22Rv1 (cell line): ENCODE measurements around the gene CNTNAP2.

Experiments
- H3K27ac ChIP-seq: fragments of 450-650 bp; 2 replicates; pipeline ENCODE4 v1.5.1; 2017
- ZFX ChIP-seq: fragments of 450-650 bp; IDR thresholded peaks from 2 replicates; pipeline ENCODE4 v1.6.1; 2017; ENCODE audit warnings: antibody characterized with exemption, borderline replicate concordance
- TF ChIP-seq, protein P1 (sequence below): fragments of 450-650 bp; IDR thresholded peaks from 2 replicates; pipeline ENCODE4 v1.5.1; 2017; ENCODE audit warnings: mild to moderate bottlenecking

CNTNAP2 gene

DNA sequence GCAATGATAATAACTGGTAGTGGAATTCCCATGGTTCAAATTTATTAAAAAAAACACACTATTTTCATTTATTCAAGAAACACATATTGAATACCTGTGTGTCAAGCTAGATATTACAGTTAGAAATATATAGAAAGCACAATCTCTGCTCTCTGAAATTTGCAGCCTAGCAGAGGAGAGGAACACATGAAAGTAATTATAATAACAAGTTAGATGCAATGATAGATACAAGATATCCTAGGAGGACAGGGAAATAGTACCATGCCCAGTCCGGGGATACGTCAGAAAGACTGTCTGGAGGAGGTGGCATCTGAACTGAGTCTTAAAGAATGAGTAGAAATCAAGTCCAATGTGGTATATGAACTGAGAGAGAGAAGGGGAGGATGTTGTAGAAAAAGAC, 1988.3 kb downstream of the CNTNAP2 start:
- H3K27ac ChIP-seq = no peak overlapping the region
- no peak for TF ChIP-seq ZFX
- TF ChIP-seq, protein P1, sequence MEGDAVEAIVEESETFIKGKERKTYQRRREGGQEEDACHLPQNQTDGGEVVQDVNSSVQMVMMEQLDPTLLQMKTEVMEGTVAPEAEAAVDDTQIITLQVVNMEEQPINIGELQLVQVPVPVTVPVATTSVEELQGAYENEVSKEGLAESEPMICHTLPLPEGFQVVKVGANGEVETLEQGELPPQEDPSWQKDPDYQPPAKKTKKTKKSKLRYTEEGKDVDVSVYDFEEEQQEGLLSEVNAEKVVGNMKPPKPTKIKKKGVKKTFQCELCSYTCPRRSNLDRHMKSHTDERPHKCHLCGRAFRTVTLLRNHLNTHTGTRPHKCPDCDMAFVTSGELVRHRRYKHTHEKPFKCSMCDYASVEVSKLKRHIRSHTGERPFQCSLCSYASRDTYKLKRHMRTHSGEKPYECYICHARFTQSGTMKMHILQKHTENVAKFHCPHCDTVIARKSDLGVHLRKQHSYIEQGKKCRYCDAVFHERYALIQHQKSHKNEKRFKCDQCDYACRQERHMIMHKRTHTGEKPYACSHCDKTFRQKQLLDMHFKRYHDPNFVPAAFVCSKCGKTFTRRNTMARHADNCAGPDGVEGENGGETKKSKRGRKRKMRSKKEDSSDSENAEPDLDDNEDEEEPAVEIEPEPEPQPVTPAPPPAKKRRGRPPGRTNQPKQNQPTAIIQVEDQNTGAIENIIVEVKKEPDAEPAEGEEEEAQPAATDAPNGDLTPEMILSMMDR = no peak

DNA sequence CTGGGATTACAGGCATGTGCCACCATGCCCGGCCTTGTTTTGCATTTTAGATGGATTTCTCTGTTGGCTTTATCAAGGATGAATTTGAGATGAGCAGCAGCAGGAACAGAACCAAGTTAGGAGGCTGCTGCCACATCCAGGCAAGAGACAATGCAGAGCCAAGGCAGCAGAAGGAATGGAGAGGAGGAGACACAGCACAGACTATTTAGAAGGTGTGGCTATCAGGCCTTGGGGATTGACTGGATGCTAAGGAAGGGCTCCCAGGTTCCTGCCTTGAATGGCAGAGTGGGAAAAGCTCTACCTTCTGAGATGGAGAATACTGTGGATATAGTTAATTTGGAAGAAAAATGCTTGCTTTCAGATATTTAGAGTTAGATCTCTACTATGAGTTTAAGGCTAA, 1989.3 kb downstream of the CNTNAP2 start:
- no peak for TF ChIP-seq ZFX
- TF ChIP-seq, protein P1 = no peak
- no peak overlapping the region for H3K27ac ChIP-seq

DNA sequence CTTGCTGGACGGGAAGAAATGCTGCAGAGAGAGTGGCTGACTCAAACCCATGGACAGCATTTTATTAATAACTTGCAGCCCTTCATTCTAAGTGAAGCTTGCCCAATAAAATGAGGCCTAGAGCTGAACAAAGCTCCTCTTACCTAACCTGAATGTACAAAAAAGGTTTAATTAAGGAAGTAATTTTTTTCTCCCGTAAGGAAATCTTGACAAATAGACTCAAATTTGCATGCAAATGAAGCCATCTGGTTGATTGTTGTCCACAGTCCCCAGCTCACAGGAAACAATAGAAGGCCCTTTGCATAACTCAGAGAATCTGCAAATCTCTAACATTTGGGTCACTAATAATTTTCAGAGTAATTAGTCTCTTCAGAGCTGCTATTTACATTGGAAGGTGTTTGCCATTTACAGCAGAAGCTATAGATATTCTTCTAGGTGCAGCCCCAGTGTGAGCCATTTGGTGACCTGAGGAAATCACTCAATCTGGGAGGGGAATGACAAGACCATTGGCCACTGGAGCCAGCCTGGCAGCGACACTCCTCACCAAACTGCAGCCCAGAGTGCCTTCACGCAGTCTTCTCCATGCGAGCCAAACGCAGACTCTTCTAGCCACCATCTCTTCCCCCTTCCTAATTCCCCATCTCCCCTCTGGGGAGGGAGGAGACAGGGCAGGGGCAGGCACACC, 1991.0 kb downstream of the CNTNAP2 start:
- no peak overlapping the region for H3K27ac ChIP-seq
- TF ChIP-seq ZFX = no peak
- TF ChIP-seq, protein P1 = no peak

DNA sequence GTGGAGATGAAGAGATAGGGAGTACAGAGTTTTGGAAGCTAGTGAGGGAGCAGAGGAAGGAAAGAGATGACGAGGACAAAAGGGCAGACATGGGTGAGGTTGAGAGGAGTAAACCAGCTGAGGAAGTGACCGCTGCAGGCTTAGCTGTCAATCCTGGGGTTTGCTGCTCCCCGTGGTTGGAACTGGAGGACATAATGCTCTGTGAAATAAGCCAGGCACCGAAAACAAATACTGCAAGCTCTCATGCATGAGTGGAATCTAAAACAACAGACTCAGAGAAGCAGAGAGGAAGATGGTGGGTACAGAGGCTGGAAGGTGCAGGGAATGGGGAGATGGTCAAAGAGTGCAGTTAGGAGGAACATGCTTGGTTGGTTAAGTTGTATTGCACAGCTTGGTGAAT, 1991.8 kb downstream of the CNTNAP2 start:
- H3K27ac ChIP-seq = no peak overlapping the region
- TF ChIP-seq, protein P1 = no peak
- no peak for TF ChIP-seq ZFX

DNA sequence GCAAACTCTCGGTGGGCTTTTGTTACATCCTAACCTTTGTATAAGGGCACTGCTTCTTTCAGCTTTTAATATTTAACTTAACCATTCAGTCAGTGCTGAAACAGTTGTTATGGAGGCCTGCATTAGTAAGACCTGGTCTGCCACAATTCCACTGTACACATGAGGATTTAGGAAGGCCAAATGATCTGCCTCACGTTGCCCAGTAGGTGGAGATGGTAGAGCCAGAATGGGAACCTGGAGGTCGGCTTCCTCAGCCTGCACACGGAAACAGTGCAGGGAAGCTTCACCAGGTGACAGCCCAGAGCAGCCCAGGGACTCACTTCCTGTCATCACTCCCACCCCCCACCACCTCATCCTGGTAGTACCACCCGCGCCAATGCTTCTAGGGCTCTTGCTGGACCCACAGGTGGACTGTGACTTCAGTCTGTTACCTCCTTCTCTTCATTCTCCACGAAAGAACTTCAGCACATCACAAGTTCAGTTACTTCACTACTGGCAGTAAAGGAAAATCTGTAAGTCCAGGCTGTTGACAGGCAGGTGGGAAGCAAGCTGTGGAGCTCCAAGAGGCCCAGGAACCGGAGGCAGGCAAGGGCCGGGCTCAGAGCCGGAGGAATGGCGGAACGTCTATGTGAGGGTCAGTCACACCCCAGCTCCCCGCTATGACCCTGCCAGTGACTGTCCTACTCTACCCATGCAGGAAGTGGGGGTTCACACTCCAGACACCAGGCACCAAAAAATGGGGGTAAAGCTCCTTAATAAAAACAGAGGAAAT, 1993.7 kb downstream of the CNTNAP2 start:
- no peak for TF ChIP-seq ZFX
- TF ChIP-seq, protein P1 = peak; percentile 41
- no peak overlapping the region for H3K27ac ChIP-seq

DNA sequence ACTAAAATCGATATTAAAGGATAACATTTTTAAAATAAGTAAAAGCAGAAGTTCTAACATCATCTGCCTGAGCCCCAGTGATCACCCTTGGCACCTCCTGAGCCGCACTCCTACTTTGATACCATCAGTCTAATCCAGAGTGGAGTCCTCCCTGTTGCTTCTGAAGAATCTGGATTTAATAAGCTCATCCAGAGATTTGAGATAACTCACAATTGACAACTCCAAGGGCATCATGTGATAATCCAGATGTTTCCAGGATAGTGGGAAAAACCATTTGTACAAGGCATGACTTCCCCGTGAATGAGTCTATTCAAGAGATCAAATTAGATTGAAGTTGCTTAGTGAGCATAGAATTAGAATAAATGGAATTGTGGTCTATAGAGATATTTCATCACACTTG, 1998.2 kb downstream of the CNTNAP2 start:
- H3K27ac ChIP-seq = no peak overlapping the region
- TF ChIP-seq, protein P1 = no peak
- no peak for TF ChIP-seq ZFX

DNA sequence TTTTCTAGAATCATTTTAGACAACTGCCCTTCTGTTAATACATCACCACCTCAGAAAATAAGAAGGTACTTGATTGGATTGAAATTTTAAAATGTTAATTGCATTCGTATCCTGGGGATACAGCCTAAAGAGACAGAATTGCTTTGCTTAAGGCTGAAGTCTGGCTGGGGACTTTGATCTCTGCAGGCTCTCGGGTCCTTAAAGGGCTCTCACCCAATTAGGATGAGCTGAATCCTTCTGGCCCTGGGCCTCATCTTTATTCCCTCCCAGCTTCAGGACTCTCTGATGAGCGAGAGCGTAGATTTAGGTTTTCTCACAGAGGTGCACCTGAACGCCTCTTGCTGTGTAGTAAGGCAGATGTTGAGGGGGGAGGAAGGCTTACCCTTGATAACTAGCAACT, 1998.7 kb downstream of the CNTNAP2 start:
- no peak for TF ChIP-seq ZFX
- TF ChIP-seq, protein P1 = no peak
- H3K27ac ChIP-seq = no peak overlapping the region
